IPS-20b (cell line): ENCODE data around the gene CCRL2.

Source experiments
- H3K27ac ChIP-seq: one replicate; pipeline ENCODE4 v1.5.1; 2013; ENCODE audit warnings: low read length
- H3K27me3 ChIP-seq: 2 replicates; pipeline ENCODE4 v1.6.1; 2013; ENCODE audit warnings: mild to moderate bottlenecking, low read length, inconsistent platforms; ENCODE audit not compliant: insufficient read depth
- H3K36me3 ChIP-seq: 2 replicates; pipeline ENCODE4 v1.6.1; 2013; ENCODE audit warnings: low read depth, mild to moderate bottlenecking, inconsistent platforms, low read length, moderate library complexity; ENCODE audit not compliant: insufficient read depth
- H3K4me1 ChIP-seq: 2 replicates; pipeline ENCODE4 v1.6.1; 2013; ENCODE audit warnings: mild to moderate bottlenecking, control low read depth, inconsistent platforms, low read length, moderate library complexity; ENCODE audit not compliant: insufficient read depth
- H3K4me3 ChIP-seq: 2 replicates; pipeline ENCODE4 v1.5.1; 2013; ENCODE audit warnings: mild to moderate bottlenecking, low read length, inconsistent platforms
- H3K9ac ChIP-seq: 2 replicates; pipeline ENCODE4 v1.6.1; 2013; ENCODE audit warnings: low read depth, mild to moderate bottlenecking, inconsistent platforms, low read length, moderate library complexity
- H3K9me3 ChIP-seq: 2 replicates; pipeline ENCODE4 v1.6.1; 2013; ENCODE audit warnings: mild to moderate bottlenecking, low read depth, low read length, inconsistent platforms; ENCODE audit not compliant: insufficient read depth

The CCRL2 gene

GRCh38 chr3:46370839-46371518 lies 36.1 kb upstream of the CCRL2 start, which contains the start of gene CCR5:
Gene CCR5, plus strand, starts transcription at chr3:46370946. Its CDS starts 1,957 bp downstream, at chr3:46372903.
- H3K9ac ChIP-seq, result no peak within 1 kb of the TSS
- H3K4me1 ChIP-seq, result peaks cover 10% of the 10 kb centered on the region
- no peak within 1 kb of the TSS for H3K27ac ChIP-seq
- H3K36me3 ChIP-seq, result no peaks in the 10 kb centered on the region
- no peaks in the 10 kb centered on the region for H3K9me3 ChIP-seq
- H3K27me3 ChIP-seq, result 0 out of 2 replicates have a peak, but pooled peaks cover 8% of the 10 kb centered on the region
- H3K4me3 ChIP-seq, result no peak within 1 kb of the TSS

- Histone ChIP-seq H3K27ac (no peak overlapping the region), H3K4me3 (no peak overlapping the region), H3K9ac (no peak overlapping the region), H3K36me3 (no peaks in the 10 kb centered on the region), H3K4me1 (peaks cover 10% of the 10 kb centered on the region), H3K27me3 (0 out of 2 replicates have a peak, but pooled peaks cover 8% of the 10 kb centered on the region), H3K9me3 (no peaks in the 10 kb centered on the region)
Measured at GRCh38 chr3:46371519-46372340, 35.3 kb upstream of the CCRL2 start.

- Histone ChIP-seq H3K27ac (no peak overlapping the region), H3K36me3 (no peaks in the 10 kb centered on the region), H3K27me3 (0 out of 2 replicates have a peak, but pooled peaks cover 8% of the 10 kb centered on the region), H3K9me3 (no peaks in the 10 kb centered on the region), H3K4me1 (peaks cover 10% of the 10 kb centered on the region), H3K4me3 (no peak overlapping the region), H3K9ac (no peak overlapping the region)
Measured at GRCh38 chr3:46372492-46373359, 34.3 kb upstream of the CCRL2 start.

GRCh38 chr3:46374755-46375154 lies 32.3 kb upstream of the CCRL2 start:
- Histone ChIP-seq H3K9ac (no peak overlapping the region), H3K27ac (no peak overlapping the region), H3K9me3 (no peaks in the 10 kb centered on the region), H3K27me3 (0 out of 2 replicates have a peak, but pooled peaks cover 8% of the 10 kb centered on the region), H3K4me3 (no peak overlapping the region), H3K4me1 (peaks cover 10% of the 10 kb centered on the region), H3K36me3 (no peaks in the 10 kb centered on the region)

- Histone ChIP-seq H3K9me3 (no peaks in the 10 kb centered on the region), H3K27me3 (0 out of 2 replicates have a peak, but pooled peaks cover 8% of the 10 kb centered on the region), H3K4me3 (no peak overlapping the region), H3K36me3 (no peaks in the 10 kb centered on the region), H3K27ac (no peak overlapping the region), H3K4me1 (peaks cover 14% of the 10 kb centered on the region), H3K9ac (no peak overlapping the region)
Measured at GRCh38 chr3:46375218-46375617, 31.8 kb upstream of the CCRL2 start.

- H3K4me3 ChIP-seq, result no peak overlapping the region
- no peaks in the 10 kb centered on the region for H3K9me3 ChIP-seq
- no peak overlapping the region for H3K27ac ChIP-seq
- H3K9ac ChIP-seq, result no peak overlapping the region
- H3K4me1 ChIP-seq, result peaks cover 20% of the 10 kb centered on the region
- H3K27me3 ChIP-seq, result 0 out of 2 replicates have a peak, but pooled peaks cover 8% of the 10 kb centered on the region
- no peaks in the 10 kb centered on the region for H3K36me3 ChIP-seq
Measured at GRCh38 chr3:46375814-46376213, 31.2 kb upstream of the CCRL2 start.

GRCh38 chr3:46378426-46378942 lies 28.6 kb upstream of the CCRL2 start:
- Histone ChIP-seq H3K36me3 (no peaks in the 10 kb centered on the region), H3K4me3 (no peak overlapping the region), H3K9ac (no peak overlapping the region), H3K4me1 (peaks cover 21% of the 10 kb centered on the region), H3K27ac (no peak overlapping the region), H3K27me3 (0 out of 2 replicates have a peak, but pooled peaks cover 8% of the 10 kb centered on the region), H3K9me3 (no peaks in the 10 kb centered on the region)

GRCh38 chr3:46380471-46381221 lies 26.4 kb upstream of the CCRL2 start:
- no peaks in the 10 kb centered on the region for H3K36me3 ChIP-seq
- no peak overlapping the region for H3K27ac ChIP-seq
- no peak overlapping the region for H3K4me3 ChIP-seq
- no peaks in the 10 kb centered on the region for H3K9me3 ChIP-seq
- H3K4me1 ChIP-seq, result peaks cover 13% of the 10 kb centered on the region; the same call in 1 of the 2 replicates
- no peaks in the 10 kb centered on the region for H3K27me3 ChIP-seq
- no peak overlapping the region for H3K9ac ChIP-seq

GRCh38 chr3:46381625-46382024 lies 25.4 kb upstream of the CCRL2 start:
- peaks cover 11% of the 10 kb centered on the region; the same call in 1 of the 2 replicates for H3K4me1 ChIP-seq
- no peak overlapping the region for H3K4me3 ChIP-seq
- H3K9me3 ChIP-seq, result no peaks in the 10 kb centered on the region
- H3K9ac ChIP-seq, result no peak overlapping the region
- no peaks in the 10 kb centered on the region for H3K27me3 ChIP-seq
- H3K36me3 ChIP-seq, result no peaks in the 10 kb centered on the region
- no peak overlapping the region for H3K27ac ChIP-seq

GRCh38 chr3:46383211-46383950 lies 23.7 kb upstream of the CCRL2 start:
- H3K4me1 ChIP-seq, result peaks cover 11% of the 10 kb centered on the region; the same call in 1 of the 2 replicates
- H3K9ac ChIP-seq, result no peak overlapping the region
- no peaks in the 10 kb centered on the region for H3K9me3 ChIP-seq
- H3K36me3 ChIP-seq, result no peaks in the 10 kb centered on the region
- no peak overlapping the region for H3K4me3 ChIP-seq
- H3K27me3 ChIP-seq, result no peaks in the 10 kb centered on the region
- H3K27ac ChIP-seq, result no peak overlapping the region
